Fibroblast of lung (primary cell): ENCODE measurements around the gene CSNK1E. TPM values are rescaled to one million over a fixed set of nuclear protein-coding genes. Genes with fewer than 3 reads are reported as not detected.

Experiments used
- DNase-seq, 2 donors: peaks; one replicate each; pipeline versions ENCODE4 v3.0.0 to v3.0.0-alpha.2; 2010; ENCODE audit warnings: low read depth in 2 of 2
- H2AFZ ChIP-seq: 2 replicates; pipeline ENCODE4 v1.5.1; 2012; ENCODE audit warnings: low read length, control low read depth, inconsistent platforms
- H3K27ac ChIP-seq: 2 replicates; pipeline ENCODE4 v1.5.1; 2011; ENCODE audit warnings: low read length, control low read depth; ENCODE audit not compliant: insufficient read depth
- H3K27me3 ChIP-seq: 2 replicates; pipeline ENCODE4 v1.5.1; 2011; ENCODE audit warnings: mild to moderate bottlenecking, low read length; ENCODE audit not compliant: control insufficient read depth, insufficient read depth
- H3K36me3 ChIP-seq: 2 replicates; pipeline ENCODE4 v1.5.1; 2011; ENCODE audit warnings: low read length; ENCODE audit not compliant: control insufficient read depth, insufficient read depth
- H3K4me1 ChIP-seq: 2 replicates; pipeline ENCODE4 v1.5.1; 2011; ENCODE audit warnings: low read length; ENCODE audit not compliant: control insufficient read depth, insufficient read depth; ENCODE audit errors: extremely low read depth
- H3K4me2 ChIP-seq: 2 replicates; pipeline ENCODE4 v1.5.1; 2011; ENCODE audit warnings: low read length, control low read depth; ENCODE audit not compliant: insufficient read depth; ENCODE audit errors: extremely low read depth
- H3K4me3 ChIP-seq, 4 experiments: fragments of 200-600 bp in 1 of 4; sonication (generic) in 1 of 4; replicated peaks in 1 of 4; 2 replicates each; pipeline ENCODE4 v1.5.1; 2011 to 2016; ENCODE audit warnings: low read length in 4 of 4, low read depth in 3 of 4, mild to moderate bottlenecking in 3 of 4, control low read depth in 2 of 4, inconsistent platforms in 1 of 4, mixed read lengths in 1 of 4; ENCODE audit not compliant: insufficient read depth in 1 of 4; ENCODE audit errors: control extremely low read depth in 1 of 4
- H3K79me2 ChIP-seq: 2 replicates; pipeline ENCODE4 v1.5.1; 2012; ENCODE audit warnings: mild to moderate bottlenecking, low read length, inconsistent platforms; ENCODE audit not compliant: control insufficient read depth, insufficient read depth
- H3K9ac ChIP-seq: 2 replicates; pipeline ENCODE4 v1.5.1; 2011; ENCODE audit warnings: mild to moderate bottlenecking, low read length, control low read depth; ENCODE audit not compliant: insufficient read depth
- H3K9me3 ChIP-seq: 2 replicates; pipeline ENCODE4 v1.5.1; 2012; ENCODE audit warnings: low read depth, low read length; ENCODE audit not compliant: control insufficient read depth, insufficient read depth
- H4K20me1 ChIP-seq: 2 replicates; pipeline ENCODE4 v1.5.1; 2011; ENCODE audit warnings: low read length; ENCODE audit not compliant: control insufficient read depth, insufficient read depth; ENCODE audit errors: extremely low read depth
- EZH2 ChIP-seq: IDR thresholded peaks from 2 replicates; pipeline ENCODE4 v1.5.1; 2012; ENCODE audit warnings: low read length, control low read depth, mild to moderate bottlenecking; ENCODE audit errors: missing control alignments
- polyA plus RNA-seq, 2 donors: library from polyadenylated mRNA; depleted of rRNA in 1 of 2; stranded (reverse) in 1 of 2; unstranded in 1 of 2; fragments of >200 nt; gene quantifications; 2 replicates each; pipeline ENCODE4 v1.2.1, GENCODE V29; 2011 to 2012; ENCODE audit warnings: missing spikeins in 1 of 2
- total RNA-seq: library from RNA; depleted of rRNA; stranded (reverse); fragments of >200 nt; gene quantifications from 2 replicates; pipeline ENCODE4 v1.2.1, GENCODE V29; 2014
- TF ChIP-seq, protein P1 (sequence below), 2 donors: IDR thresholded peaks in 1 of 2; conservative IDR thresholded peaks in 1 of 2; 1 replicate in 1 of 2; 2 replicates in 1 of 2; pipeline ENCODE4 v1.5.1; 2011 to 2012; ENCODE audit warnings: low read length in 2 of 2, control low read depth in 1 of 2, inconsistent platforms in 1 of 2, low read depth in 1 of 2, mild to moderate bottlenecking in 1 of 2

Gene CSNK1E
- total and polyA plus RNA-seq, 2 donors (not counting 1 experiment from before 2014, with no cell fraction given) = 99.3 to 121 TPM

GRCh38 chr22:38267086-38267485, 50.1 kb downstream of the CSNK1E start:
- Histone ChIP-seq H3K27ac (peak overlapping the region; percentile 14), H3K79me2 (peaks cover 81% of the 10 kb centered on the region), H3K9ac (no peak overlapping the region), H3K4me3 (no peak overlapping the region), H3K27me3 (no peaks in the 10 kb centered on the region), H2AFZ (no peak overlapping the region), H3K9me3 (no peaks in the 10 kb centered on the region), H3K4me2 (no peak overlapping the region), H4K20me1 (no peaks in the 10 kb centered on the region), H3K36me3 (peaks cover 2% of the 10 kb centered on the region), H3K4me1 (peaks cover 19% of the 10 kb centered on the region)
- peak in 1 of 2 donors; percentile 51 for DNase-seq
- TF ChIP-seq EZH2 = no peak
- TF ChIP-seq, protein P1, sequence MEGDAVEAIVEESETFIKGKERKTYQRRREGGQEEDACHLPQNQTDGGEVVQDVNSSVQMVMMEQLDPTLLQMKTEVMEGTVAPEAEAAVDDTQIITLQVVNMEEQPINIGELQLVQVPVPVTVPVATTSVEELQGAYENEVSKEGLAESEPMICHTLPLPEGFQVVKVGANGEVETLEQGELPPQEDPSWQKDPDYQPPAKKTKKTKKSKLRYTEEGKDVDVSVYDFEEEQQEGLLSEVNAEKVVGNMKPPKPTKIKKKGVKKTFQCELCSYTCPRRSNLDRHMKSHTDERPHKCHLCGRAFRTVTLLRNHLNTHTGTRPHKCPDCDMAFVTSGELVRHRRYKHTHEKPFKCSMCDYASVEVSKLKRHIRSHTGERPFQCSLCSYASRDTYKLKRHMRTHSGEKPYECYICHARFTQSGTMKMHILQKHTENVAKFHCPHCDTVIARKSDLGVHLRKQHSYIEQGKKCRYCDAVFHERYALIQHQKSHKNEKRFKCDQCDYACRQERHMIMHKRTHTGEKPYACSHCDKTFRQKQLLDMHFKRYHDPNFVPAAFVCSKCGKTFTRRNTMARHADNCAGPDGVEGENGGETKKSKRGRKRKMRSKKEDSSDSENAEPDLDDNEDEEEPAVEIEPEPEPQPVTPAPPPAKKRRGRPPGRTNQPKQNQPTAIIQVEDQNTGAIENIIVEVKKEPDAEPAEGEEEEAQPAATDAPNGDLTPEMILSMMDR (conservative IDR thresholded peaks at IDR 0.05 in 1 of 2, IDR thresholded peaks at IDR 0.05 in 1 of 2; ENCODE audit: low read depth in 1 of 2, low read length in 2 of 2) = no peak

GRCh38 chr22:38266120-38266519, 51.1 kb downstream of the CSNK1E start:
- H3K79me2 ChIP-seq = peaks cover 78% of the 10 kb centered on the region
- H3K4me3 ChIP-seq = no peak overlapping the region
- H3K27ac ChIP-seq = no peak overlapping the region
- no peaks in the 10 kb centered on the region for H3K27me3 ChIP-seq
- TF ChIP-seq, protein P1 (conservative IDR thresholded peaks at IDR 0.05 in 1 of 2, IDR thresholded peaks at IDR 0.05 in 1 of 2; ENCODE audit: low read depth in 1 of 2, low read length in 2 of 2) = no peak
- no peak for TF ChIP-seq EZH2
- no peaks in the 10 kb centered on the region for H3K9me3 ChIP-seq
- DNase-seq = peak in 1 of 2 donors; percentile 48
- peaks cover 14% of the 10 kb centered on the region for H3K4me1 ChIP-seq
- H4K20me1 ChIP-seq = no peaks in the 10 kb centered on the region
- H2AFZ ChIP-seq = no peak overlapping the region
- H3K9ac ChIP-seq = no peak overlapping the region
- no peak overlapping the region for H3K4me2 ChIP-seq
- H3K36me3 ChIP-seq = peaks cover 2% of the 10 kb centered on the region

DNA sequence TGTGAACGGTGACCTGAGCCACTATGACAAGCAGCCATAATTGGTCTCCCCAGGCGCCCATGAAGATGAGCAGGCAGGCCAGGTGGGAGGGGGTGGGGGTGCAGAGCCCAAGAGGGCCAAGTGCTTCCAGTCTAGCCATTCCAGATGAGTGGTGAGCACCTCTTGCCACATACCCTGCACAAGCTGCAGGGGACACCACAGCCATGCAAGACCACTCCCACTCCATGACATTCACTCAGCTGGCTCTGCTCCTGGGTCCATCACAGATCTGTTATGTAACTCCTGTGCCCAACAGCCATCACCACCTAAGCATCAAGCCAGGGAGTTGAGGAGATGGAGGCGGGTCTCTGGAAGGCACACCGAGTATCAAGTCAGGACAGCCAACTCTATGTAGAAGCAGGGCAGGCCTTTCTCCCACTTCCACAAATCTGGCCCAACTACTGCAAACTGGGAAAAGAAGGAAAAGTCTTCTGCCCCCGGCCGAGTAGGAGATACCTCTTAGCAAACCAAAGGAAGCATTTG, 52.9 kb downstream of the CSNK1E start:
- H3K4me2 ChIP-seq = no peak overlapping the region
- H3K9ac ChIP-seq = no peak overlapping the region
- H3K27ac ChIP-seq = no peak overlapping the region
- no peak overlapping the region for H3K4me3 ChIP-seq
- peaks cover 2% of the 10 kb centered on the region for H3K36me3 ChIP-seq
- H3K27me3 ChIP-seq = no peaks in the 10 kb centered on the region
- no peak for TF ChIP-seq EZH2
- TF ChIP-seq, protein P1 (conservative IDR thresholded peaks at IDR 0.05 in 1 of 2, IDR thresholded peaks at IDR 0.05 in 1 of 2; ENCODE audit: low read depth in 1 of 2, low read length in 2 of 2) = no peak
- no peaks in the 10 kb centered on the region for H4K20me1 ChIP-seq
- peaks cover 10% of the 10 kb centered on the region for H3K4me1 ChIP-seq
- no peak overlapping the region for H2AFZ ChIP-seq
- no peak for DNase-seq
- H3K9me3 ChIP-seq = no peaks in the 10 kb centered on the region
- H3K79me2 ChIP-seq = peaks cover 71% of the 10 kb centered on the region
